ENCODE results near the gene IL17RC.

GRCh38 chr3:9965200-9965875, 48.4 kb downstream of the IL17RC start:
- TF ChIP-seq ETS1 (IDR thresholded peaks at IDR 0.05) (no peak), EZH2 (IDR thresholded peaks at IDR 0.05; ENCODE audit: low read depth, unreplicated experiment) (no peak), CTCF (conservative IDR thresholded peaks at IDR 0.05; ENCODE audit: low read depth in 2 of 2) (no peak), CREB1 (CRISPR knock-in tag; IDR thresholded peaks at IDR 0.05; ENCODE audit: low read depth) (no peak), REST (IDR thresholded peaks at IDR 0.05; ENCODE audit: unreplicated experiment) (no peak), JUNB (IDR thresholded peaks at IDR 0.05; ENCODE audit: unreplicated experiment) (no peak), NANOG (IDR thresholded peaks at IDR 0.05; ENCODE audit: borderline replicate concordance) (no peak), POLR2AphosphoS5 (IDR thresholded peaks at IDR 0.05; ENCODE audit: low read depth) (no peak), ZNF331 (CRISPR knock-in tag; IDR thresholded peaks at IDR 0.05; ENCODE audit: low read depth) (no peak), STAT1 (IDR thresholded peaks at IDR 0.05; ENCODE audit: unreplicated experiment) (no peak), ZNF114 (CRISPR knock-in tag; IDR thresholded peaks at IDR 0.05) (no peak), EZH2phosphoT487 (IDR thresholded peaks at IDR 0.05; ENCODE audit: unreplicated experiment) (no peak)
